ENCODE data around the gene HDAC8.
"Not testable (repeated sequence)": the region's sequence is repeated elsewhere in the genome, so short reads cannot be mapped to it uniquely, and the experiment has no call there.

The HDAC8 gene

DNA sequence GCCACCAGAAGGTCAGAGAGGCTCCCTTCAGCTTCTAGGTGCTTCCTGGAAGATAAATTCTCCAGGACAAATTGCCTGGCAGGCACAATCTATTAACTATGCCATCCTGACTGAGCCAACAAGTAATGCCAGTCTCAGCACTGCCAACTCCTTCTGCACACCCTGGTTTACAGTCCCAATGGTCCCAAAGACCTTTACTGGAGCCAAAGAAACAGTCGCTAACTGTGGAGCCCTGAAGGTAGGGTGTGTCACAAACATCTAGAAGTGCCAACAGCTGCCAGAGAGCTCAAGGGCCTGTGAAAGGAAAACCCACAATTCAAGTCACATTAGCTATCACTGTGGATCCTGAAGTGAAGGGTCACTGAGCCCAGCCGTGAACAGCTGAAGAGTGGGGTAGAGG, 232.0 kb downstream of the HDAC8 start:
- DNase-seq (ENCODE audit: low read depth, low spot score), result no peak
- H3K27ac ChIP-seq, result no peak overlapping the region

DNA sequence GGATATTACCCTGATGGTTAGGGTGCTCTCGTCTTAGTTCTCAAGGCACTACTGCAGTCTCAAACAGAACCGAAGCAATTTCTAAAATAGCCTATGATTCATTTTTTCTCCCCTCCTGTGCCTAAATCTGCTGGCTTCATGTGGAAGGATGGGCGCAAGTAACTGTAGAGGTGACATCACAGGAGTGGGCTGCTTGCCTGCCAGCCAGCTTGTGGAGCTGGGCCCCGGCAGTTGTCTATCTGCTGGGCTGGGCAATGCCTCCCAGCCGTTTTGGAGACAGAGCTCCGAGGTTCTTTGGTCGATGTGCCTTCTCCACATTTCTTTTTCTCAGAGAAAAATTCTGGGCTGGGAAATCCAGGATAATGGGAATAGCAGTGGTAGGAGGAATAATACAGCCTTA, 232.6 kb downstream of the HDAC8 start:
- no peak for DNase-seq (ENCODE audit: low read depth, low spot score)
- no peak overlapping the region for H3K27ac ChIP-seq

DNA sequence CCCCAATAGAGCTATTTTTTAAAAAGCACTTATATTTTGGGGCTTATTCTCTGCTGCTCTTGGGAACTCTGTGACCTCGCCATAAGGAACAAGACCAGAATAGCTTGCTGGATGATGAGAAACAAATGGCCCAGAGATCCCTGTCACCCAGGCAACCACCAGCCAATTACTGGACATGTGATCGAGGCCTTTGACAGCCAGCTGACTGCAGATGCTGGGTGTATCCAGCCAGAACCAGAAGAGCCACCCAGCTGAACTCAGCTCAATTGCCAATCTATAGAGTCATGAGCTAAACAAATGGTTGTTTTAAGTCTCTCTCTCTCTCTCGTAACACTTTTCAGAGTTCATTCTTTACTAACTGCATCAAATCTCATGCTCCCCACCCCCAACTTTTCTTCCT, 242.5 kb downstream of the HDAC8 start:
- no peak for DNase-seq (ENCODE audit: low read depth, low spot score)
- H3K27ac ChIP-seq, result no peak overlapping the region

DNA sequence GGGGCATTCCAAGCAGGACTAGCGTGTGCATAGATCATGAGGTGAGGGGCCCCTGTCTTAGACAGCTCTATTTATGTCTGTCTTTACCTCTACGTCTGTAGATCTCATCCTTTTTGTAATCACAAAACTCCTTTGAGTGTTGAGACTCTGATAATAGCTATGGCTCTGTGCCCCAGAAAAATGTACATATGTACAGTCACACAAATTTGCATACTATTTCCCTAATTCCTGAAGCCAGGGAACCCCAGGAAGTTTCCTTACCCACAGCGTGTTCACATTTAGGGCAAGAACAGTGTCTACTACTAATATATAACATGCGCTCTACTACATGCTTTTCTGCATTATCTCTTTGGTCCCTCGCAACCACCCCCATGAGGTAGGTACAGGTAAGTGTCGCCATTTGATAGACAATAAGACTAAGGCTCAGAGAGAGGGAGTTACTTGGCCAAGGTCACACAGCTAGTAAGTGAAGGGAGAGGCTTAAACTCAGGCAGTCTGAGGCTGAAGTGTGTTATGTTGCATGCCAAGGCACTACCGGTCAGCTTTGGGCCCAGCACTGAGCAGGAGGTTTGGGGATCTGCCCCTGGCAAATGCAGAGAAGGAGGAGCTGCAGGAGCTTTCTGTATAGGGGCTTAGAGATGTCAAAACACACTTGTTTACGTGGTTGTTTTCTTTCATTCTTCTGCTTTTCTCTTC, 245.9 kb downstream of the HDAC8 start:
- DNase-seq (ENCODE audit: low read depth, low spot score), result no peak
- no peak overlapping the region for H3K27ac ChIP-seq

DNA sequence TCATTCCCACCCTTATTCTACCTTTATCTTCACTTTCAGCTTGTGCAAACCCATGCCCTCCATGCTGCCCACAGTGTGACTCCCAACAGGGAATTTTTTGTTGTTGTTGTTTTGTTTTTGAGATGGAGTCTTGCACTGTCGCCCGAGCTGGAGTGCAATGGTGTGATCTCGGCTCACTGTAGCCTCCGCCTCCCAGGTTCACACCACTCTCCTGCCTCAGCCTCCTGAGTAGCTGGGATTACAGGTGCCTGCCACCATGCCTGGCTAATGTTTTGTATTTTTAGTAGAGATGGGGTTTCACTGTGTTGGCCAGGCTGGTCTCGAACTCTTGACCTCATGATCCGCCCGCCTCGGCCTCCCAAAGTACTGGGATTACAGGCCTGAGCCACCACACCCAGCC, 253.0 kb downstream of the HDAC8 start:
- DNase-seq (ENCODE audit: low read depth, low spot score); H3K27ac ChIP-seq: not testable (repeated sequence)

DNA sequence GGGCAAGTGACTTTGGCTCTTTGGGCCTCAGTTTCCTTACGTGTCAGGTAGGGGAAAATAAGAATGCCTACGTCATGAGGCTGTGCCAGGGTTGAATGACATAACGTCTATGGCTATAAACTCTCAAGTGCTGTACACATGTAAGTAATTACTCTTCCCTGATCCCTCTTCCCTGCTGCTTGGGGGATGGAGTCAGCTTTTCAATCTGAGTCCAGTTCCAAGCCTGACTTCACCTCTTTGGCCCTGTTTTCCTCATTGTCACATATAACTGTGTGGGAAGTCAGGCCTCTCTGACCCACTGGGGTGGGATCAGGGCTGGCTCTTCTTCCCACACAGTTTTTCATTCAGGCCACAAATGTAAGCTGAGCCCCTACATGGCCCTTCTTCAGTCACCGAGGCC, 255.5 kb downstream of the HDAC8 start:
- H3K27ac ChIP-seq, result no peak overlapping the region
- DNase-seq (ENCODE audit: low read depth, low spot score), result no peak

DNA sequence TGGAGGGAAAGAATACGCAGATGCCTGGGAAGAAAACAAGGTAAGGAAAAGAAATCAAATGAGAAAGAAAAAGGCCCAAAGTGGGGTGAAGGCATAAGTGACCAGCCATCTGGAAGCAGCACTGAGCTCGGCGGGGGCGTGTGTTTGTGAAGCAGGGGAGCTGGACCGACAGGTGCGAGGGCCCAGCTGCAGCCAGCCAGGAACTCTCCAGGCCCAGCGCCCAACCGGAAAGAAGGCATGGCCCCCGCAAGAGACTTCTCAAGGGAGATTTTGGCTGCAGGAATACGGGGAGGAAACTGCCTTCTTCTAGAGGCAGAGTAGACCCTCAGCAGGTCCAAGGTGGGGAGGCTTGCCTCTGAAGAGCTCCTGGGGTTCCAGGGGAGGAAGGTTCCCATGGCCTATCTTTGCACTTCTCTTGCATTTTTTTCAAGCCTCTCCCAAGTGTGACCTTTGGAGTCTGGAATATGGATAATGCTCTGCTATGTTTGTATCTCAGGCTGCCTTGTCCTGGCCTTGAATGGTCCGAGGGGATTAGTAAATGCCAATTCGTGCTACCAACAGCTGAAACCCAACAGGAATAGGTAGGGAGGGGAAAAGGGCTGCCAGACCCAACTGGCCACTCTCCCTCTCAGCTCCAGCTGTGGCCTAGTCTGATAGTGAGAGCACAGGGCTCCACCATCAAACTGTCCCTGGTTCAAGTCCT, 256.1 kb downstream of the HDAC8 start:
- no peak overlapping the region for H3K27ac ChIP-seq
- DNase-seq (ENCODE audit: low read depth, low spot score), result no peak

DNA sequence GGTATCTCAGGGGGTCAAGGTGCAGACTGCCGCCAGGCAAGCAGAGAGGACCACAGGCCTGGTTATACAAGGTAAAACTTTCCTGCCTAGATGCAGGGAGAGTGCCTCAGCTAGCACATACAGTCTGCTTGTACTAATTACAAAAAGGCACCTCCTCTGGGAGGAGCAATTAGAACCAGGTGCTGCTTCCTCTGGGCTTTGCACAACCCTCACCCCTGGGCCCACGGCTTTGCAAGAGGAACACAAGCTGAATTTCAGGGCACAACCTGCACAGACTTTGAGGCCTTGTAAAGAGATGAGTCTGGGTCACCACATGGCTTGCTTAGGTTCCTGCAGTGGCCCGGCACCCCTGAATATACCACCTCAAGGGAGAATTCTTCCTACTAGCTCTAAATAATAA, 257.8 kb downstream of the HDAC8 start:
- H3K27ac ChIP-seq, result no peak overlapping the region
- no peak for DNase-seq (ENCODE audit: low read depth, low spot score)

DNA sequence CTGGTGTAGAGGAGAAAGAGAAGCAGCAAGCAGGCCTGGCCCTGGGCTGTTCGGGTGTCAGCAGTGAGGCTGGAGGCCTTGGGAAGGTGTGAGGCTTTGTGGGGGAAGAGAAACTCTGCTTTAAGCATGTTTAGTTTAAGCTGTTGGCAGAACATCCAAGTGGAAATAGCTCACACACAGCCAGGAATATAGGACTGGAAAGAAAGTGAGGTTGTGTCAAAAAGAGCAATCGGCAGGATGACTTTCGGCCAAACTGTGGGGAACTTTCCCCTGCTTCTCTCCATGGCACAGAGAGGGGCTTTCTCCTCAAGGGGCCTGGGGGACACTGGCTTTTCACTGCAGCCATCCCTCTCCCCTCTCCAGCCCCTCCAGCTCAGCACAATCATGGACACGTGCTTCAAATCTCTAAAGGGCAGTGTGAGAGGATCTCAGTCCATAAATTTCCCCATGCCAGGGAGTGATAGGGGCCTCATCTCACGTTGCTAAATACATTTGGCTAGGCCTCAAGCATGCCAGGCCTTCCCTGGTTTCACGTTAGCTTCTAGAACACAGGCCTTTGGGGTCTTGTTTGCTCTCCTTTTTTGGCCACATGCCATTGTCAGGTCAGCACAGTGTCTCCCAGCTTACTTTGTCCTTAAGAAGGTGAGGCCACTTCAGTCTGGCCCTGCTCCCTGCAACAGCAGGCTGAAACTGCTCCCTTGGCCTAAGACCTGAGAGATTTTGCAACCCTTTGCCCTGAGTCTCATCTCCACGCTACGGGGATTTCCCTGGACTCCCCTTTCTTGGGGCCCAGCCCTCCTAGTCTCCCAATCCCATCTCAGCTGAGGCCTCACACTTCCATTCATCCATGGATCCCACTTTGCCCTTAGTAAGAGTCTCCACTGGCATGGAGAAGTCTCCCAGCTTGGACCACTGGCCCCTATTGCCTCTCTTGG, 258.7 kb downstream of the HDAC8 start:
- no peak overlapping the region for H3K27ac ChIP-seq
- no peak for DNase-seq (ENCODE audit: low read depth, low spot score)

DNA sequence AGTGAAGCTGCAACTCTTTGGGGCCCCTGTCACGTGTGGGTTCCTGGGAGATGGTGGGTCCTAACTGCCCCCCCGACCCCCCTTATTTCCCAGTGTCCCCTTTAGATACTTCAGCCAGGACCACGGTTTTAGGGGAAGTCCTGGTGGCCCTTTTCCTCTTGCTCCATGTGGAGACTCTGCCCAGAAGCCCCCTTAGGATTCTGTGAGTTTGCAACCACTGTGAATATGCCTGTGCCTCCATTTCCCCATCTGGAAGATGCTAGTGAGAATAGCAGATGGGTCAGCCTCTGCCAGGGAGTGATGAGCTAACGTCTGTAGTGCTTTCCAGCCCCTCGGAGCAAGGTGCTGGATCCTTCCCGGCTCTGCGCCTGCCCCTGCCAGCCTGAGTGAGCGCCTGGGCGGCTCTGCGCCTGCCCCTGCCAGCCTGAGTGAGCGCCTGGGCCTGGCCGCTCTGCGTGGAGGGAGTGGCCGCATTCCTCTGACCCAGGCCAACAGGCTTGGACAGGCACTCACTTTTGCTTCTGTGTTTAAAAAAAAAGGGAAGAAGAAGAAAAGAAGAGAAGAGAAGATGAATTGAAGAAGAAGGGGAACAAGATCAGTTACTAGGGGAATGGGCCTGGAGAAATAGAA, 260.2 kb downstream of the HDAC8 start:
- no peak for DNase-seq (ENCODE audit: low read depth, low spot score)
- no peak overlapping the region for H3K27ac ChIP-seq

DNA sequence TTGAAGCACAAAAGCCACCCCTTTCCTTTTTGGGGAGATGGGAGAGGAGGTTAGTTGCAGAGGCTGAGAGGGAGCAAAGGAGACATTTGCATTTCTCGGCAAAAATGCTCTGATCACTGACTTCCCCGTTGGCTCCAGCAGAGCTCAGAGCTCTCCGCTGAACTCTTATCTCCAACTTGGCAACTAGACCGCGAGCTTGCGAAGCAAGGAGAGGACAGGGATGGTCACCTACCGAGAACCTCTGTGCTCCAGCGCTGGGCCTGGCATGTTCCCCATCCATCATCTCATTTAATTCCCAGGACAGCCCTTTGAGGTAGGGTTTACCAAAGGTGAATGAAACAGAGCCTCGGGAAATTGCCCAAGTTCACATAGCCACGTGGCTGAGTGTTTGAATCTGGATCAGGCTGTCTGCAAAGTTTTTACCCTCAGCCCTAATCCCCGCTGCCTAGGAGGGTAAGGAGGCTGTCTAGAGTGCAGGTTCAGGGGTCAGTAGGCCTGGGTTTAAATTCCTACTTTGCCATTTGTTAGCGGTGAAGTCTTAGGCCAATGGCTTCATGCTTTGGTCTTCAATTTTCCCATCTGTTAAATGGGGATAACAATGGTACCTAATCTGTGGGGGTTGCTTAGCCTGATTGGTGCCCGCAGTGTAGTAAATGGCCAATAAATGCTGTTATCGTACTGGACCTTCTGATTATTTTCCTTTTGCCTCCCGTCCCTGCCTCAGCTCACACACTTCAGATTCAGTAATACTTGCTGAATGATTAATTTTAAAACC, 263.2 kb downstream of the HDAC8 start:
- DNase-seq (ENCODE audit: low read depth, low spot score), result no peak
- H3K27ac ChIP-seq, result no peak overlapping the region

DNA sequence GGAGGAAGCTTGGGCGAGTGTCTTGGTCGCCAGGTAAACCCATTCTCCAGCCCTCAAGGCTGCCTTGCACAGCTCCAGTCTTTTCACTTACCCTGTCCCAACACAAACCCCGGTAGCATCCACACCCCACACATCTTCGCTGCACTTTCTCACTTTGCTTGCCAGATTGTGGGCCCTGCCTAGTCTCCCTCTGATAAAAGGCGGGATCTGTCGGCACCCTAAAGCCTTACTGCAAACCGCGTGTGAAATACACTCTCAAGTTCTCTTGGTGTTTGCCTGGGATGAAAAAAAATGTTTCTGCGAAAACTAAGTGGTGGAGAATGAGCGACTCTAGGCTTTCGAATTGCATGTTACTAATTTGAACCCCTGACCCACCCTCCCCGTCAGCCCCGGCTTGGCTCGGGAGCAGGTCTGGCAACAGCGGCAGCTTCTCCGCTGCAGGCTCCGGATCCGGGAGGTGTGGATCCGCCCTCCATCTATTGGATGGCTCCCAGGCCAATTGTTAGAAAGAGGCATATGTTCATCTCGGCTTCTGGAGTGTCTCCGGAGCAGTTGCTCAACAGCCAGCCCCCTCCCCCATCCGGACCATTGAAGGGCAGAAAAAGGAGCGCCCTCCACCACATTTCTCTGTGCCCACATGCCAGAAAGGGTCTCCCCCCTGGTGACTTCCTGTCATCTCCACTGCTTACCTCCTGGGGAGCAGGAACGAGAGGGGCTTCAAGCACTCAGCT, 263.9 kb downstream of the HDAC8 start:
- no peak overlapping the region for H3K27ac ChIP-seq
- no peak for DNase-seq (ENCODE audit: low read depth, low spot score)

DNA sequence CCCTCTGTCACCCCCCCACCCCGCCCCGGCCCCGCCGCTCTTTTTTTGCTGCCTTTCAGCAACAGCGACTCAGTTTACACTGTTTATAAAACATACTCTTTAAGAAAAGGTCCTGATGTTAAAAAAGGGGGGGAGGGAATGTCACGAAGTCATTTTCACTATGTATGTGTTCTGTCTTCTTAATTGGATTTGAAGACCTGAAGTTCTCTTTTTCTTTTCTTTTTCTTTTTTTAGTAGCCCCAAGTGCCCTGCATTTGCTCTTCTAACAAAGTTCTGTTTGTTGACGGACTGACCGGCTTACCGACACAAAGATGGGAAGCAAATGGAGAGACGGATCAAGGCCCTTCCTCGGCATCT, 264.5 kb downstream of the HDAC8 start:
- H3K27ac ChIP-seq, result no peak overlapping the region
- no peak for DNase-seq (ENCODE audit: low read depth, low spot score)

DNA sequence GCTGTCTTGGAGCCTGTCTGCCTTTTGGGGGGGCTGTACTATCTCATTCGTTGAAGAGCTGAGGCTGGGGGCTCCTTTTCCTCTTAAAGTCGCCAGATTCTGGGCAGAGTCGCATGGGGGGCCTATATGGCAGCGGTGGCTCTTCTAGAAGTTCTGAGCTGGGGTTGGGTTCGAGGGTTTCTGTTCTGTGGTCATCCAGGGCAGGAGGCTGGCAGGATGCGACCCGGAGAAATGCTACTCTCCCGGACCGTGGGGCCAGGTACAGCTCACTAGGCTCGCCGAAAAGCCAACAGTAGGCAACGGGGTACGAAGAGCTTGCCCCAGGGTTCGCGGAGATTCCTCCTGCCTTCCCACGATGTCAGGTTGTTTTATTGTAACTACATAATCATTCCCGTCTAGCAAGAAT, 265.0 kb downstream of the HDAC8 start:
- H3K27ac ChIP-seq, result no peak overlapping the region
- DNase-seq (ENCODE audit: low read depth, low spot score), result no peak

DNA sequence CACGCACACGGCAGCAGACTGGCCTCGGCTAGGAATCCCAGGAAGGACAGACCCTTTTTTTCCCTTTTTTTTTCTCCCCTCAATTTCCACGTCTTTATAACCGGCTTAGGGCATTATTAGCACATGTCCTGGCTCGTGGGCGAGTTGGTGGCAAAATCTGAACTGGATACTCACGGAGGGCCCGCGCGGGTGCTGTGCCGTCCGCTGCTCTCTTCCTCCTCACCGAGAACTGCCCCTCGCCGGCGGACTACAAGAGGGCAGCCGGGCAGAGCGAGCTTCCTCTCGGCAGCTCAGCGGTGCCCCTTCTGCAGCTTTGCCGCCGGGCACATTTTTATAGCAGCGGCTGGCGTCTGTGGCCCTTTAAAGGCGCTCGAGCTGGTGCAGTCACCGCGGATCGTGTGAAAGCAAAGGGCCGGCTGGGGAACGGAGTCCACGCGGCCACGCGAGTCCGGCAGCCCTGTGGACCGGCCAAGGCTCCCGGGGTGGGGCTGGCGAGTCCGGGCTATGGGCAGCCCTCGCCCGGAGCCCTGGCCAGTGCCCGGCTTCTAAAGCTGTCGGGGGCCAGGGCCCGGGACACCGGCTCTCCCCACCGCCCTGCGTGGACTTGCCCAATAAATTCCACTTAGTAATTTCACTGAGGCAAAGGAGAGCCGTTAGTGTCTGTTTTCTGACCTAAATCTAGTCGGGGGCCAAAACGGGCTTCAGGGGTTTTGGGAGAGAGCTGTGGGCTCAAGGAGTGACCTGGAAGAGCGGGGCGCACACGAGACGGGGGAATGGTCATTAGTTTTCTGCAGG, 265.6 kb downstream of the HDAC8 start:
- no peak for DNase-seq (ENCODE audit: low read depth, low spot score)
- no peak overlapping the region for H3K27ac ChIP-seq

DNA sequence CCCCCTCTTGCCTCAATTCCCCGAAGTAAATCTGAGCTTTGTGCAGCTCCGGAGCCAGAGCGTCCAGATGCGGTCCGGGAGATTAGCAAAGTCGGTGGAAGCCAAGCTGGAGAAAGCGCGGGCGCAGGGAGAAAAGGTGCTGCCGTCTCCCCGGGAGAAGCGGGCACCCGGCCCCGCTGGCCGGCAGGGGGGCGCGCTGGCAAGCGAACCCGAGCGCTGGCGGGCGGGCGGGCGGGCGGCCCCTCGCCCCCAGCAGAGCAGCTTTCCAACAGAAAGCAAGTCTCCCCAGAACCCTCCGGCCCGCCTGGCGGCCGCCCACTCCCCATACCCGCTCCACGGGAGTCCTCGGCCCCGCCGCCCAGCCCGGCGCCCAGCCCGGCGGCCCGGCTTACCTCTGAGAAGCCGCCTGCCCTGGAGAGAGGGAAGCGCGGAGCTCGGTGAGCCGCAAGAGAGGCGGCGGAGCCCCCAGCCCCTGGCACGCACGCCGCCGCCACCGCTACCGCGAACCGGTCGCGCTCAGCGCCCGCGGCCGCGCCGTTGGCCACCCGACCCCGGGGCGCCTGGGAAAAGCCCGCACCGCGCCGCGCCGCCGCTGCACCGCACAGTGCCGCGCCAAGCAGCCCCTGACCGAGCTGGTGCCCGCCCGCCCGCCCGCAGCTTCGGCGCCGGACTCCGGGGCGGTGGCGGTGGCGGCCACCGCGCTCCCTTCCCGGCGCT, 266.4 kb downstream of the HDAC8 start:
- no peak overlapping the region for H3K27ac ChIP-seq
- no peak for DNase-seq (ENCODE audit: low read depth, low spot score)

DNA sequence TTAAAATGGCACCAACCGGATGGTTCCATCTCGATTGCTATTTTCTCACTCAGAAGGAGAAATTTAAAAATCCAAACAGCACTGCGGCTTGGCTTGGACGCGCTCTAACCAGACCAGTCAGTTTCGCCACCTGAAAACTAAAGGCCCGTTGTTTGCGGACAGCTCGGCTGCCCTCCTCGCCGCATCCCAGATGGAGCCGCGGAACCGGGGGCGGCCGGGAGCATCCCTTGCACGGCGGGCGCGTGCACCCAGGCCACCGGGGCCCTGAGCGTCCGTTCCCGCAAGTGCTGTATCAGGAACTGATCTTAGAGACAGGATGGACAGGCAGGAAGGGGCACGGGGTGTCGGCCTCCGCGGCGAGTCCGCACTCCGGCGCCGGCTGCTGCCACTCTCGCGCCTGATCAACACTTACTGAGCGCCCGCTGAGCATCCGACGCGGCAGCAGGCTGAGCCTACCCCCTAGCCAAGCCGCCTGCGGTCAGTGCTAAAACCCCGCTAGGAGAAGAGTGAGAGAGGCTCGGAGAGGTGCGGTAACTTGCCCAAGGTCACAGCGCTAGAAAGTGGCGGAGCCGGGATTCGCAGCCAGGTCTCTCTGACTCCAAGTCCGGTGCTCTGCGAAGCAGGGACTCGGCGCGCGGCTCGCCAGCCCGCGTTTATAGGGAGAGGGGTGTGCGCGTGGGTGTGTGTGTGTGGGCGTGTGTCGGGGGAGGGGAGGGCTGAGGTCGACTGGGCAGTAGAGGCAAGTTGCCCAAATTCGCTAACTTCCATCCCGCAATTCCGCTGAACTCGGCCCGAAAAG, 267.2 kb downstream of the HDAC8 start, which contains the start of gene CITED1:
CITED1 (minus strand) TSS at position 629 of the 799 bp plus-strand sequence. CDS start 3,045 bp downstream, outside the sequence.
- no peak within 1 kb of the TSS for H3K27ac ChIP-seq
- DNase-seq (ENCODE audit: low read depth, low spot score), result no peak
